GM19395 (cell line): ENCODE results near the gene PDE9A.
"Not testable (repeated sequence)": the region's sequence is repeated elsewhere in the genome, so short reads cannot be mapped to it uniquely, and the experiment has no call there.

Source experiments
- ATAC-seq: cut with Tn5 transposase; IDR thresholded peaks from one replicate; pipeline ENCODE4 v1.9.1; 2021; ENCODE audit warnings: mild to moderate bottlenecking, moderate library complexity; ENCODE audit not compliant: unreplicated experiment

The PDE9A gene

GRCh38 chr21:42653231-42654061 lies at the start of gene PDE9A:
Gene PDE9A (plus strand): TSS chr21:42653621. CDS start chr21:42653815, 194 bp downstream.
- no peak for ATAC-seq

- ATAC-seq: no peak
Observed at GRCh38 chr21:42607102-42607501, 46.3 kb upstream of the PDE9A start.

- no peak for ATAC-seq
Observed at GRCh38 chr21:42607525-42608102, 45.8 kb upstream of the PDE9A start.

GRCh38 chr21:42608446-42608845 lies 45.0 kb upstream of the PDE9A start:
- ATAC-seq: no peak

GRCh38 chr21:42609811-42610210 lies 43.6 kb upstream of the PDE9A start:
- no peak for ATAC-seq

- no peak for ATAC-seq
Observed at GRCh38 chr21:42611852-42612251, 41.6 kb upstream of the PDE9A start.

GRCh38 chr21:42612390-42612789 lies 41.0 kb upstream of the PDE9A start:
- no peak for ATAC-seq

- no peak for ATAC-seq
Observed at GRCh38 chr21:42613756-42614155, 39.7 kb upstream of the PDE9A start.

- no peak for ATAC-seq
Observed at GRCh38 chr21:42614396-42614795, 39.0 kb upstream of the PDE9A start.

GRCh38 chr21:42614811-42615351 lies 38.5 kb upstream of the PDE9A start:
- ATAC-seq: no peak

GRCh38 chr21:42615377-42615776 lies 38.0 kb upstream of the PDE9A start:
- ATAC-seq: not testable (repeated sequence)

- no peak for ATAC-seq
Observed at GRCh38 chr21:42615924-42616323, 37.5 kb upstream of the PDE9A start.

GRCh38 chr21:42616446-42616845 lies 37.0 kb upstream of the PDE9A start:
- no peak for ATAC-seq

- no peak for ATAC-seq
Observed at GRCh38 chr21:42616941-42617340, 36.5 kb upstream of the PDE9A start.

GRCh38 chr21:42617486-42617885 lies 35.9 kb upstream of the PDE9A start:
- no peak for ATAC-seq

- no peak for ATAC-seq
Observed at GRCh38 chr21:42618707-42619102, 34.7 kb upstream of the PDE9A start.

- ATAC-seq: no peak
Observed at GRCh38 chr21:42619166-42619565, 34.3 kb upstream of the PDE9A start.

GRCh38 chr21:42619841-42620240 lies 33.6 kb upstream of the PDE9A start:
- no peak for ATAC-seq

GRCh38 chr21:42621166-42621818 lies 32.1 kb upstream of the PDE9A start:
- ATAC-seq: no peak

- ATAC-seq: no peak
Observed at GRCh38 chr21:42621819-42622177, 31.6 kb upstream of the PDE9A start.

GRCh38 chr21:42622284-42622683 lies 31.1 kb upstream of the PDE9A start:
- ATAC-seq: no peak

- no peak for ATAC-seq
Observed at GRCh38 chr21:42623694-42624093, 29.7 kb upstream of the PDE9A start.
